ENCODE measurements around the gene ZNF384. TPM values are rescaled to one million over a fixed set of nuclear protein-coding genes. Genes with fewer than 3 reads are reported as not detected.
A peak's percentile ranks its signal among the peaks of the same experiment; 100 is the strongest.

ZNF384 gene
- total and polyA plus RNA-seq, 10 donors, result 18.9 to 79.8 (median 50.0) TPM

GRCh38 chr12:6652391-6652790 is 36.8 kb downstream of the ZNF384 start:
- Histone ChIP-seq H3K36me3 (peaks cover 3 to 97% (median 84%) of the 10 kb centered on the region in 6 donors), H3K27me3 (replicated peaks in 1 of 7) (no peaks in the 10 kb centered on the region), H3K4me3 (no peak overlapping the region), H3K9me3 (no peaks in the 10 kb centered on the region), H3K27ac (no peak overlapping the region), H3K4me1 (peaks cover 0 to 21% (median 2%) of the 10 kb centered on the region in 6 donors)
- intact Hi-C loops (cut with DNase I; ENCODE audit: low total_unique reads), result no loop called here
- 89 to 97% (median 96%) methylated on average over 10 to 12 of the region's 12 CpGs for WGBS, 5 donors
- TF ChIP-seq, protein P1, sequence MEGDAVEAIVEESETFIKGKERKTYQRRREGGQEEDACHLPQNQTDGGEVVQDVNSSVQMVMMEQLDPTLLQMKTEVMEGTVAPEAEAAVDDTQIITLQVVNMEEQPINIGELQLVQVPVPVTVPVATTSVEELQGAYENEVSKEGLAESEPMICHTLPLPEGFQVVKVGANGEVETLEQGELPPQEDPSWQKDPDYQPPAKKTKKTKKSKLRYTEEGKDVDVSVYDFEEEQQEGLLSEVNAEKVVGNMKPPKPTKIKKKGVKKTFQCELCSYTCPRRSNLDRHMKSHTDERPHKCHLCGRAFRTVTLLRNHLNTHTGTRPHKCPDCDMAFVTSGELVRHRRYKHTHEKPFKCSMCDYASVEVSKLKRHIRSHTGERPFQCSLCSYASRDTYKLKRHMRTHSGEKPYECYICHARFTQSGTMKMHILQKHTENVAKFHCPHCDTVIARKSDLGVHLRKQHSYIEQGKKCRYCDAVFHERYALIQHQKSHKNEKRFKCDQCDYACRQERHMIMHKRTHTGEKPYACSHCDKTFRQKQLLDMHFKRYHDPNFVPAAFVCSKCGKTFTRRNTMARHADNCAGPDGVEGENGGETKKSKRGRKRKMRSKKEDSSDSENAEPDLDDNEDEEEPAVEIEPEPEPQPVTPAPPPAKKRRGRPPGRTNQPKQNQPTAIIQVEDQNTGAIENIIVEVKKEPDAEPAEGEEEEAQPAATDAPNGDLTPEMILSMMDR (IDR thresholded peaks at IDR 0.05 in 8 of 11, conservative IDR thresholded peaks at IDR 0.05 in 3 of 11), result no peak
- TF ChIP-seq POLR2A (IDR thresholded peaks at IDR 0.05), result no peak
- TF ChIP-seq POLR2AphosphoS5 (IDR thresholded peaks at IDR 0.05), result no peak
- peak; percentile 41 for DNase-seq

- H3K4me1 ChIP-seq, result peaks cover 0 to 22% (median 9%) of the 10 kb centered on the region in 6 donors
- peaks cover 0 to 82% (median 69%) of the 10 kb centered on the region in 6 donors for H3K36me3 ChIP-seq
- TF ChIP-seq POLR2AphosphoS5 (IDR thresholded peaks at IDR 0.05), result peak in 1 of 3 donors; percentile 17
- TF ChIP-seq, protein P1 (IDR thresholded peaks at IDR 0.05 in 8 of 11, conservative IDR thresholded peaks at IDR 0.05 in 3 of 11), result no peak
- TF ChIP-seq POLR2A (IDR thresholded peaks at IDR 0.05), result no peak
- intact Hi-C loops (cut with DNase I; ENCODE audit: low total_unique reads), result no loop called here
- 89 to 98% (median 94%) methylated on average over 7 to 8 of the region's 8 CpGs for WGBS, 5 donors
- H3K27me3 ChIP-seq (replicated peaks in 1 of 7), result no peaks in the 10 kb centered on the region
- no peak overlapping the region for H3K27ac ChIP-seq
- H3K4me3 ChIP-seq, result no peak overlapping the region
- H3K9me3 ChIP-seq, result no peaks in the 10 kb centered on the region
- peak; percentile 54 for DNase-seq
Measured at GRCh38 chr12:6650832-6651231, 38.3 kb downstream of the ZNF384 start.

- Histone ChIP-seq H3K4me3 (peak within 1 kb of the TSS; percentile 19 to 71 (median 38)), H3K36me3 (peaks cover 0 to 50% (median 39%) of the 10 kb centered on the region in 6 donors), H3K27me3 (replicated peaks in 1 of 7) (no peaks in the 10 kb centered on the region), H3K9me3 (peaks cover 0 to 16% (median 4%) of the 10 kb centered on the region in 8 donors), H3K27ac (peak within 1 kb of the TSS; percentile 58 to 88 (median 74)), H3K4me1 (peaks cover 17 to 49% (median 35%) of the 10 kb centered on the region in 6 donors)
- TF ChIP-seq, protein P1 (IDR thresholded peaks at IDR 0.05 in 8 of 11, conservative IDR thresholded peaks at IDR 0.05 in 3 of 11), result no peak
- TF ChIP-seq POLR2A (IDR thresholded peaks at IDR 0.05), result no peak
- TF ChIP-seq POLR2AphosphoS5 (IDR thresholded peaks at IDR 0.05), result peak; percentile 82 to 91 (median 89)
- 2 to 10% (median 4%) methylated on average over 35 to 38 of the region's 38 CpGs for WGBS, 5 donors
- intact Hi-C loops (cut with DNase I; ENCODE audit: low total_unique reads), result no loop called here
- peak; percentile 94 for DNase-seq
Measured at GRCh38 chr12:6647083-6647604, 42.0 kb downstream of the ZNF384 start, which contains the start of gene ACRBP. Gene ACRBP, minus strand, starts transcription at chr12:6647432. Its CDS starts 66 bp downstream, at chr12:6647366.

- WGBS, 5 donors, result 57 to 71% (median 64%) methylated on average over 27 to 28 of the region's 28 CpGs
- TF ChIP-seq POLR2AphosphoS5 (IDR thresholded peaks at IDR 0.05) (no peak), POLR2A (IDR thresholded peaks at IDR 0.05) (no peak)
- TF ChIP-seq, protein P1 (IDR thresholded peaks at IDR 0.05 in 8 of 11, conservative IDR thresholded peaks at IDR 0.05 in 3 of 11), result no peak
Measured at GRCh38 chr12:6646276-6647082, 42.7 kb downstream of the ZNF384 start.

More at GRCh38 chr12:6646276-6647082, 42.7 kb downstream of the ZNF384 start:
- peaks cover 17 to 49% (median 35%) of the 10 kb centered on the region in 6 donors for H3K4me1 ChIP-seq
- peak overlapping the region; percentile 19 to 71 (median 38) for H3K4me3 ChIP-seq
- intact Hi-C loops (cut with DNase I; ENCODE audit: low total_unique reads), result no loop called here
- peak overlapping the region; percentile 58 to 88 (median 74) for H3K27ac ChIP-seq
- no peak for DNase-seq
- no peaks in the 10 kb centered on the region for H3K27me3 ChIP-seq (replicated peaks in 1 of 7)
- H3K36me3 ChIP-seq, result peaks cover 0 to 43% (median 34%) of the 10 kb centered on the region in 6 donors
- H3K9me3 ChIP-seq, result peaks cover 0 to 16% (median 4%) of the 10 kb centered on the region in 8 donors
